Epithelial cell of esophagus (primary cell): ENCODE results near the gene CGB1.

Experiments
- DNase-seq: peaks from one replicate; pipeline ENCODE4 v3.0.0; 2010; ENCODE audit warnings: low read depth
- H3K4me3 ChIP-seq: 2 replicates; pipeline ENCODE4 v1.5.1; 2011; ENCODE audit warnings: mild to moderate bottlenecking, low read length, control low read depth
- TF ChIP-seq, protein P1 (sequence below): IDR thresholded peaks from 2 replicates; pipeline ENCODE4 v1.5.1; 2011; ENCODE audit warnings: low read depth, mild to moderate bottlenecking, low read length, control low read depth, inconsistent platforms; ENCODE audit not compliant: insufficient read depth; ENCODE audit errors: missing control alignments

CGB1 gene

DNA sequence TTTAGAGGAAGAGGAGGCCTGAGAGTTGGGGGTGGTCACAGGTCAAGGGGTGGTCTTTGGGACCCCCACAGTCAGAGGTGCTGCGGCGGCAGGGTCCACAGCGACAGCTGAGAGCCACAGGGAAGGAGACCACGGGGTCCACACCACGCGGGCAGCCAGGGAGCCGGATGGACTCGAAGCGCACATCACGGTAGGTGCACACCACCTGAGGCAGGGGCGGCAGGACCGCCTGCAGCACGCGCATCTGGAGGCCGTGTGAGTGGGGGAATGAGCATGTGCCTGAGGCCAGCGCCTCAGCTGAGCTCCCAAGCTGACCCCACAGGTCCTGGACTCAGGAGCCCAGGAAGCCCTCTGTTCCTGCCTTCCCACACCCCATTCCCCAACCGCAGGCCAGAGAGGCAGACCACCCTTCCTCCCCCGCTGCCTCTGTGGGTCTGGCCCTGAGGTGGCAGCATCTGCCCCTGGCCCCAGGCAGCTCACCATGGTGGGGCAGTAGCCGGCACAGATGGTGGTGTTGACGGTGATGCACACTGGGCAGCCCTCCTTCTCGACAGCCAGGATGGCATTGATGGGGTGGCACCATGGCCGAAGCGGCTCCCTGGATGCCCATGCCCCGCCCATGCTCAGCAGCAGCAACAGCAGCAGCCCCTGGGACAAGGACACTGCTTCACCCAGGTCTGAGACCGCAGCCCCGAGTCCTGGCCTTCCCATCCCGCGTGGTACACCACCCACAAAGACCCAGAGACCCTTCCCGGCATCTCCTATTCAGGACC lies 20.4 kb downstream of the CGB1 start:
- TF ChIP-seq, protein P1, sequence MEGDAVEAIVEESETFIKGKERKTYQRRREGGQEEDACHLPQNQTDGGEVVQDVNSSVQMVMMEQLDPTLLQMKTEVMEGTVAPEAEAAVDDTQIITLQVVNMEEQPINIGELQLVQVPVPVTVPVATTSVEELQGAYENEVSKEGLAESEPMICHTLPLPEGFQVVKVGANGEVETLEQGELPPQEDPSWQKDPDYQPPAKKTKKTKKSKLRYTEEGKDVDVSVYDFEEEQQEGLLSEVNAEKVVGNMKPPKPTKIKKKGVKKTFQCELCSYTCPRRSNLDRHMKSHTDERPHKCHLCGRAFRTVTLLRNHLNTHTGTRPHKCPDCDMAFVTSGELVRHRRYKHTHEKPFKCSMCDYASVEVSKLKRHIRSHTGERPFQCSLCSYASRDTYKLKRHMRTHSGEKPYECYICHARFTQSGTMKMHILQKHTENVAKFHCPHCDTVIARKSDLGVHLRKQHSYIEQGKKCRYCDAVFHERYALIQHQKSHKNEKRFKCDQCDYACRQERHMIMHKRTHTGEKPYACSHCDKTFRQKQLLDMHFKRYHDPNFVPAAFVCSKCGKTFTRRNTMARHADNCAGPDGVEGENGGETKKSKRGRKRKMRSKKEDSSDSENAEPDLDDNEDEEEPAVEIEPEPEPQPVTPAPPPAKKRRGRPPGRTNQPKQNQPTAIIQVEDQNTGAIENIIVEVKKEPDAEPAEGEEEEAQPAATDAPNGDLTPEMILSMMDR = no peak
- no peak overlapping the region for H3K4me3 ChIP-seq
- DNase-seq = no peak

DNA sequence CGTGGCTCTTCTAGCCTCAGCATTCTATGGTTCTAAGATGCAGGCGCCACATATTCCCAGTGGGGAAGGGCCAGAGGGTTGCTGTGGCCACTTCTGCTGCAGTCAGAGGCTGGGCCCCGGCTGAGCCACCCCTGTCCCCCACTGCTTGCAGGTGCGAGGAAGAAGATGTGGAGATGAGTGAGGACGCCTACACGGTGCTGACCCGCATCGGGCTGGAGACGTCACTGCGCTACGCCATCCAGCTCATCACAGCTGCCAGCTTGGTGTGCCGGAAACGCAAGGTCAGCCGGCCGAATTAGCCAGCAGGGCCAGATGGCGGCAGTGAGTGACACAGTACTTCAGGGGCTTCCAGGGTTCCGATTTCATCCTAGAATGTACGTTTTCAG lies 21.8 kb downstream of the CGB1 start:
- H3K4me3 ChIP-seq = no peak overlapping the region
- TF ChIP-seq, protein P1 = no peak
- DNase-seq = no peak

DNA sequence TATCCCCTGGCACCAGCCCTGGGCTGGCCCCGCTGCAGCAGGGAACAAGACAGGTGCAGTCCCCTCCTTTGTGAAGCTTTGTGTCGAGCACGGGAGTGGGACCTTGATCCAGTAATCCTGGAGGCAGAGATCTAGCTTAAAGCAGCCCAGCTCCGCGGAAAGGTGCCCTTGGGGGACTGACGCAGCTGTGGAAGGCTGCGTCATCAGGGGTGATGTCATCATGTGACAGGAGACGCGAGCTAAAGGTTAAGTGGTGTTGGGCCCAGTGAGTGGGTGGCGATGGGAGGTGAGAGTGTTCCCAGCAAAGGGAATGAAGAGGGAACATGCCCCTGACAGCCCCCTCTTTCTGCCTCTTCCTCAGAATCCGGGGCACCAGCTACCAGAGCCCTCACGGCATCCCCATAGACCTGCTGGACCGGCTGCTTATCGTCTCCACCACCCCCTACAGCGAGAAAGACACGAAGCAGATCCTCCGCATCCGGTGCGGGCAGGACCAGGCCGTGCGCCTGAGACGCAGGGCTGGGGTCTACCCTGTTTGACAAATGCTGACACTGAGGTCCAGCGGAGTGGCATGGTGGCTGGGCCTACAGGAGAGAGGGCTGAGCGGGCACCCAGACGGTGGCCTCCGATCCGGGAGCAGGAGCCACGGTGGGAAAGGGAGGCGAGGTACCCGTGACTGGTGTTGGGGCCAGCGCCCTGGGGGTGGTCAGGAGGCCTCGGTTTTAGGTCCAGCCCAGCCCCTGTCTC lies 22.4 kb downstream of the CGB1 start:
- TF ChIP-seq, protein P1 = no peak
- no peak overlapping the region for H3K4me3 ChIP-seq
- peak; percentile 66 for DNase-seq

DNA sequence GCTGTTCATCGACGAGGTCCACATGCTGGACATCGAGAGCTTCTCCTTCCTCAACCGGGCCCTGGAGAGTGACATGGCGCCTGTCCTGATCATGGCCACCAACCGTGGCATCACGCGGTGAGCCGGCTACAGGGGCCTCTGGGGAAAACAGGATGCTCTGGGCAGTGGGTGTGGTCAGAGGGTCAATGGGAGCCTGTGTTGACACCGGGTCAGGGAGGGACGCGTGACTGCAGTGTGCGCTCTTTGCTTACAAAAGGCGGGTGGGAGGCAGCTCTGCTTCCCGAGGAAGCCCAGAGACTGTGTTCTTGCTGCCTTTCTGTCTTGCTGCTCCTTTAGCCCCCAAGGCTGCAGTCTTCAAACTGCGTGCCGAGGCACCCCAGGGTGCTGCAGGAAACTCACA lies 25.5 kb downstream of the CGB1 start:
- no peak for DNase-seq
- TF ChIP-seq, protein P1 = no peak
- H3K4me3 ChIP-seq = no peak overlapping the region

DNA sequence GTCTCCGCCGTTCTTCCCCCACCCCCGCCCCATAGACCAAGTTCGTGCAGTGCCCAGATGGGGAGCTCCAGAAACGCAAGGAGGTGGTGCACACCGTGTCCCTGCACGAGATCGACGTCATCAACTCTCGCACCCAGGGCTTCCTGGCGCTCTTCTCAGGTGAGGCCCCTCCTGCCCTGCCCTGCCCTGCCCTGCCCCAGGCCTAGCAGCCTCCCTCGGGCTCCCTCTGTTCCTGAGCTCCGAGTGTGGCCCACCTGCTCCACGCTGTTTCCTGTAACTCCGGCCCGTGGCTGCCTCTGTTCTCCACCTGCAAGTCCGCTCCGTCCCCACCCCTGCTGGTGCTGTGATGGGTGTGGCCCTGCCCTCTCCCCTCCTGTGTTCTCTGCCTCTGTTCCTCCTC lies 26.2 kb downstream of the CGB1 start:
- no peak overlapping the region for H3K4me3 ChIP-seq
- no peak for DNase-seq
- TF ChIP-seq, protein P1 = no peak

DNA sequence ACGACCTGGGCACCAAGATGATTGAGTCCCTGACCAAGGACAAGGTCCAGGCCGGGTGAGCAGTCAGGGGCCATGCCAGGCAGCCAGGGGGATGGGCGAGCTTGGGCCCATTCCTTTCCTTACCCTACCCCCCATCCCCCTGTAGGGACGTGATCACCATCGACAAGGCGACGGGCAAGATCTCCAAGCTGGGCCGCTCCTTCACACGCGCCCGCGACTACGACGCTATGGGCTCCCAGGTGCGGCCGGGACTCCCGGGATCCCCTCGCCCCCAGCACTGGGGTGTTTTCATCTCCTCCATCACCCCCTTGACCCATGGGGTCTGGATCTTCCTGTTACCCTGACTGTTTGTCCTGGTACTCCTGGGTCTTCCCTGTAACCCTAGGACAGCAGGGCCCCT lies 26.9 kb downstream of the CGB1 start:
- H3K4me3 ChIP-seq = no peak overlapping the region
- DNase-seq = no peak
- TF ChIP-seq, protein P1 = no peak
